Activated CD8-positive, alpha-beta memory T cell treated with anti-CD3 and anti-CD28 coated beads for 36 hours (primary cell): Measurements from ENCODE around the gene ACKR2. TPM values are rescaled to one million over a fixed set of nuclear protein-coding genes. Genes with fewer than 3 reads are reported as not detected.

Experiments
- CTCF ChIA-PET: fragments of 350-600 bp; sonication (Branson Sonifier 250); formaldehyde crosslinking; loops from one replicate; lab custom pipeline; 2021; ENCODE audit warnings: antibody characterized with exemption; lab: Charles Lee
- POLR2A ChIA-PET: fragments of 350-600 bp; sonication (Branson Sonifier 250); formaldehyde crosslinking; loops from one replicate; lab custom pipeline; 2021; ENCODE audit warnings: antibody characterized with exemption; lab: Charles Lee
- total RNA-seq, 2 experiments: library from RNA; stranded (reverse); gene quantifications; one replicate each; pipeline ENCODE4 v1.2.3, GENCODE V29; 2021

Gene ACKR2
- total RNA-seq: 1 to 10 TPM; 1.3 to 1.4 TPM

- ChIA-PET CTCF (interaction anchor here (1.2 kb wide), 2 partner anchors 15 to 30 kb away, joined by 3 to 4 read pairs; no protein-coding TSS in a partner anchor), POLR2A (no interaction called here)
Measured at GRCh38 chr3:42809202-42809601, at the start of gene ACKR2. TSS of gene ACKR2 (plus strand) at chr3:42809445. CDS start at chr3:42864503, 55,058 bp downstream.

GRCh38 chr3:42762046-42762724, 47.1 kb upstream of the ACKR2 start:
- POLR2A ChIA-PET: no interaction called here
- CTCF ChIA-PET: no interaction called here

GRCh38 chr3:42763021-42763420, 46.2 kb upstream of the ACKR2 start:
- ChIA-PET CTCF (no interaction called here), POLR2A (no interaction called here)

- ChIA-PET POLR2A (no interaction called here), CTCF (no interaction called here)
Measured at GRCh38 chr3:42764115-42764514, 45.1 kb upstream of the ACKR2 start.

GRCh38 chr3:42764561-42765295, 44.5 kb upstream of the ACKR2 start:
- ChIA-PET CTCF (no interaction called here), POLR2A (no interaction called here)

GRCh38 chr3:42769477-42770131, 39.6 kb upstream of the ACKR2 start:
- ChIA-PET POLR2A (interaction anchor here (0.8 kb wide), 1 partner anchor 178 kb away, joined by 3 read pairs; no protein-coding TSS in a partner anchor), CTCF (interaction anchor here (0.6 kb wide), 1 partner anchor 91 kb away, joined by 3 read pairs; no protein-coding TSS in a partner anchor)

- ChIA-PET POLR2A (no interaction called here), CTCF (no interaction called here)
Measured at GRCh38 chr3:42771271-42771670, 38.0 kb upstream of the ACKR2 start.

GRCh38 chr3:42772670-42773408, 36.4 kb upstream of the ACKR2 start, which contains the start of gene CCDC13:
TSS of gene CCDC13 (minus strand) at chr3:42773253. CDS start at chr3:42758345, 14,908 bp downstream.
- ChIA-PET CTCF (interaction anchor here (0.6 kb wide), 1 partner anchor 121 kb away, joined by 3 read pairs; no protein-coding TSS in a partner anchor), POLR2A (no interaction called here)

- CTCF ChIA-PET: no interaction called here
Measured at GRCh38 chr3:42773409-42773751, 35.9 kb upstream of the ACKR2 start.

GRCh38 chr3:42778644-42779043, 30.6 kb upstream of the ACKR2 start:
- POLR2A ChIA-PET: no interaction called here
- CTCF ChIA-PET: interaction anchor here (0.7 to 1.8 kb wide), 2 partner anchors 31 to 518 kb away, joined by 3 to 4 read pairs; no protein-coding TSS in a partner anchor

More at GRCh38 chr3:42773409-42773751, 35.9 kb upstream of the ACKR2 start:
- POLR2A ChIA-PET: no interaction called here

- ChIA-PET POLR2A (no interaction called here), CTCF (interaction anchor here (0.6 to 1.8 kb wide), 5 partner anchors 30 to 177 kb away, joined by 3 to 7 read pairs (median 4); no protein-coding TSS in a partner anchor)
Measured at GRCh38 chr3:42780398-42780797, 28.8 kb upstream of the ACKR2 start.

- POLR2A ChIA-PET: no interaction called here
- CTCF ChIA-PET: no interaction called here
Measured at GRCh38 chr3:42780892-42781700, 28.1 kb upstream of the ACKR2 start.

GRCh38 chr3:42786212-42786611, 23.0 kb upstream of the ACKR2 start:
- POLR2A ChIA-PET: no interaction called here
- CTCF ChIA-PET: no interaction called here

- ChIA-PET POLR2A (no interaction called here), CTCF (interaction anchor here (1.4 kb wide), 1 partner anchor 33 kb away, joined by 3 read pairs; no protein-coding TSS in a partner anchor)
Measured at GRCh38 chr3:42786631-42787030, 22.6 kb upstream of the ACKR2 start.

GRCh38 chr3:42790714-42791229, 18.5 kb upstream of the ACKR2 start:
- ChIA-PET CTCF (no interaction called here), POLR2A (no interaction called here)

GRCh38 chr3:42795621-42796181, 13.5 kb upstream of the ACKR2 start:
- ChIA-PET POLR2A (no interaction called here), CTCF (no interaction called here)

GRCh38 chr3:42796332-42796885, 12.8 kb upstream of the ACKR2 start:
- ChIA-PET CTCF (no interaction called here), POLR2A (no interaction called here)

- CTCF ChIA-PET: no interaction called here
- POLR2A ChIA-PET: no interaction called here
Measured at GRCh38 chr3:42799376-42799775, 9.9 kb upstream of the ACKR2 start.
